HG03095 (cell line): ENCODE results near the gene C9orf43.
"Not testable (repeated sequence)": the region's sequence is repeated elsewhere in the genome, so short reads cannot be mapped to it uniquely, and the experiment has no call there.

Source experiments
- ATAC-seq: cut with Tn5 transposase; IDR thresholded peaks from one replicate; pipeline ENCODE4 v1.9.1; 2021; ENCODE audit warnings: moderate library complexity; ENCODE audit not compliant: unreplicated experiment

The C9orf43 gene

GRCh38 chr9:113409883-113410206 is 702 bp upstream of the C9orf43 start:
- ATAC-seq, result peak; percentile 4

GRCh38 chr9:113416149-113416721 is 5.7 kb downstream of the C9orf43 start:
- peak; percentile 99 for ATAC-seq

- no peak for ATAC-seq
Measured at GRCh38 chr9:113417370-113417769, 6.8 kb downstream of the C9orf43 start.

- no peak for ATAC-seq
Measured at GRCh38 chr9:113421726-113422125, 11.2 kb downstream of the C9orf43 start.

GRCh38 chr9:113425072-113425471 is 14.5 kb downstream of the C9orf43 start:
- no peak for ATAC-seq

- no peak for ATAC-seq
Measured at GRCh38 chr9:113426701-113427100, 16.2 kb downstream of the C9orf43 start.

GRCh38 chr9:113427629-113428028 is 17.1 kb downstream of the C9orf43 start:
- ATAC-seq, result no peak

GRCh38 chr9:113428062-113428615 is 17.6 kb downstream of the C9orf43 start:
- no peak for ATAC-seq

GRCh38 chr9:113431191-113431590 is 20.6 kb downstream of the C9orf43 start:
- no peak for ATAC-seq

- no peak for ATAC-seq
Measured at GRCh38 chr9:113436728-113437515, 26.4 kb downstream of the C9orf43 start.

GRCh38 chr9:113437716-113438115 is 27.2 kb downstream of the C9orf43 start:
- not testable (repeated sequence) for ATAC-seq

GRCh38 chr9:113444736-113445135 is 34.2 kb downstream of the C9orf43 start:
- ATAC-seq, result no peak

- ATAC-seq, result no peak
Measured at GRCh38 chr9:113446323-113446740, 35.8 kb downstream of the C9orf43 start.

GRCh38 chr9:113449376-113449775 is 38.8 kb downstream of the C9orf43 start:
- ATAC-seq, result no peak

- no peak for ATAC-seq
Measured at GRCh38 chr9:113452113-113452605, 41.6 kb downstream of the C9orf43 start.

GRCh38 chr9:113454914-113455761 is 44.6 kb downstream of the C9orf43 start:
- no peak for ATAC-seq

- ATAC-seq, result no peak
Measured at GRCh38 chr9:113456235-113456634, 45.7 kb downstream of the C9orf43 start.

- ATAC-seq, result no peak
Measured at GRCh38 chr9:113461285-113461684, 50.7 kb downstream of the C9orf43 start.

GRCh38 chr9:113461943-113462342 is 51.4 kb downstream of the C9orf43 start:
- no peak for ATAC-seq

GRCh38 chr9:113462781-113463286 is 52.3 kb downstream of the C9orf43 start:
- ATAC-seq, result no peak
